GM18867 (cell line): ENCODE measurements around the gene DUS4L.

Experiments
- ATAC-seq: cut with Tn5 transposase; IDR thresholded peaks from one replicate; pipeline ENCODE4 v1.9.1; 2021; ENCODE audit warnings: mild to moderate bottlenecking, moderate library complexity; ENCODE audit not compliant: unreplicated experiment

Gene DUS4L

GRCh38 chr7:107613439-107613838, 49.7 kb downstream of the DUS4L start:
- no peak for ATAC-seq

GRCh38 chr7:107613948-107614347, 50.2 kb downstream of the DUS4L start:
- ATAC-seq = no peak

- ATAC-seq = no peak
Measured at GRCh38 chr7:107614425-107614824, 50.7 kb downstream of the DUS4L start.

GRCh38 chr7:107615910-107616680, 52.3 kb downstream of the DUS4L start:
- no peak for ATAC-seq

- no peak for ATAC-seq
Measured at GRCh38 chr7:107622429-107622828, 58.7 kb downstream of the DUS4L start.

- ATAC-seq = no peak
Measured at GRCh38 chr7:107622894-107623293, 59.1 kb downstream of the DUS4L start.

- no peak for ATAC-seq
Measured at GRCh38 chr7:107627002-107627401, 63.2 kb downstream of the DUS4L start.
